Right kidney (tissue), 1 donor: ENCODE data around the gene EVL.

Source experiments
- DNase-seq: peaks from one replicate; pipeline ENCODE4 v3.0.0-alpha.2; 2016

The EVL gene

GRCh38 chr14:100081997-100082625 lies 16.9 kb downstream of the EVL start:
- DNase-seq, result no peak

DNA sequence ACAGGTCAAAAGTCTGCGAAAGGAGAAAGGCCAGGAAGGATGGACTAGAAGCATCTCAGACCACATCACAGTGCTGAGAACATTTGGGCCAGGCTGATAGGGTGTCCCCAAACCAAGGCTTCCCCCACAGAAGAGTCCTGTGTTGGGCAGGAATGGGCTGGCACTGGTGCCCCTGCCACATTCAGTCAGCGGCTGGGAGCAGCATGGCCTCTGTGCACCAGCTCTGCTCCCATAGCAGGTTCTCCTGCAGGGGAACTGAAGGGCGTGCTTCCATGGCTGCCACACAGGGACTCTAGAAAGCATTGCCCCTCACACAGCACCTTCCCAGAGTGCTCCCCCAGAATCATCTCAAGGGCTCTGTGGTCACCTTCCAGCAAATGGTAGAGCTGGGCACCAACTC lies 17.5 kb downstream of the EVL start:
- DNase-seq, result no peak

DNA sequence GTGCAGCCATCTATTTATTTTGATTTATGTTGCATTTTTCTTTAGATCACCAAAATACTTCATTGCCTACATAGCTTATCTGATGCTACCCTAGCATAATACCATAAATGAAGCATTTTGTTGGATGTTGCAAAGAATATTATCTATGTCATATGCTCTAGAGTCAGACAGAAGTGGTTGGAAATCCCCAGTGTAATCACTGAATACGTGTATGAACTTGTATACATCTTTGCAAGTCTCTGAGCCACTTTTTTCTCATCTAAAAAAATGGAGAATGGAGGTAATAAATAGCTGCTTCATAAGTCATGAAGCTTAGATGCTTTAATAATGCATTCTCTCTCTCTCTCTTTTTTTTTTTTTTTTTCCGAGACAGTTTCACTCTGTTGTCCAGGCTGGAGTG lies 18.5 kb downstream of the EVL start:
- no peak for DNase-seq

- no peak for DNase-seq
These were observed 19.4 kb downstream of the EVL start for GRCh38 chr14:100084591-100084990.

DNA sequence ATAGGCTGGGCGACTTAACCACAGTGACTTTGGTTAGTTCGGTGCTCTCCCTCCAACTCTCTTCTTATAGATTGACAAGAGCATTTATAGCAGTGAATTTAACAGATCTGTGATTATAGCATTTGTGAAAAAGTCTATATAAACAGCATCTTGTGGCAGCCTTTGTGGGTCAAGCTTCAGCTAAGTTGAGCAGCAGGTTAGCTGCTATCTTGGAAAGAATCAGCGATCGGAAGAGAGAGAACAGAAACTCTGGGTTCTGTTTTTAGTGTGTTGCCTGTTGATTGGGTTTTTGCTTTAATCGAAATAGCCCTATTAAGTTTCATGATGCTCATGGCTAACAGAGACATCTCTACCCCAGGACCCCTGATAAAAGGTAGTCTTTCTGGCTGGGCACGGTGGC lies 20.2 kb downstream of the EVL start:
- no peak for DNase-seq

- DNase-seq, result no peak
These were observed 21.1 kb downstream of the EVL start for GRCh38 chr14:100086361-100086760.

- no peak for DNase-seq
These were observed 23.0 kb downstream of the EVL start for GRCh38 chr14:100088226-100088625.

DNA sequence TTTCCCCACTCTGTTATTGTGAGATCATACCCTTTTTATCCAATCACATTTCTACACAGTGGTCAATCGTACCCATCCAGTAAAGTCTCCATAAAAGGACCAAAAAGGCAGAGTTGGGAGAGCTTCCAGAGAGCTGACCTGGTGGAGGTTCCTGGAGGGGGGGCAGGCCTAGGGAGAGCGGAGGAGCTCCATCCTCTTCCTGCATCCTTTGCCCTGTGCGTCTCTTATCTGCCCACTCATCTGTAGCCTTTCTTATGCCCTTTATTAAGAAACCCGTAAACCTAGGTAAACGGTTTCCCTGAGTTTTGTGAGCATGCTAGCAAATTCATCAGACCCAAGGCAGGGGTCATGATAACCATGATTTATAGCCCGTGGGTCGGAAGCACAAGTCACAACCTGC lies 26.2 kb downstream of the EVL start:
- no peak for DNase-seq

DNA sequence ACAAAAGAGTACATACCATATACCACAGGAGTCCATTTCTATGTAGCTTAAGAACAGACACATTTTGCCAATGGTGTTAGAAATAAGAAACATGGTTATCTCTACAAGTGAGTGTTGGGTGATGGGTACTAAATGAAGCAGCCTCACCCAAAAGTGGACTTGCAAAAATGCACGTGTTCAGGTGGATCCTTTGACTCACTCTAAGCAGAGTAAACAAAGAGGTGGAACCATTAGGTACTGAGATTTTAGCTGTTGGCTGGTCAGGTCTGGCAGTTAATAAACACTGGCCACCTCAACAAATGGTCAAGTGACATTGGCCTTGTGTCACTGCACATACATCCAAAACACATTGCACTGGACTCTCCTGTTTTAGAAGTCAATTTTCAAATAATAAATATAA lies 27.6 kb downstream of the EVL start:
- DNase-seq, result no peak

GRCh38 chr14:100093319-100093718 lies 28.1 kb downstream of the EVL start:
- no peak for DNase-seq

- no peak for DNase-seq
These were observed 31.4 kb downstream of the EVL start for GRCh38 chr14:100096656-100097055.

- DNase-seq, result no peak
These were observed 32.9 kb downstream of the EVL start for GRCh38 chr14:100098171-100098570.

- no peak for DNase-seq
These were observed 34.9 kb downstream of the EVL start for GRCh38 chr14:100100032-100100703.

- DNase-seq, result no peak
These were observed 37.0 kb downstream of the EVL start for GRCh38 chr14:100102156-100102785.

GRCh38 chr14:100103250-100104005 lies 38.2 kb downstream of the EVL start:
- DNase-seq, result no peak

GRCh38 chr14:100104006-100104352 lies 38.8 kb downstream of the EVL start:
- DNase-seq, result no peak

DNA sequence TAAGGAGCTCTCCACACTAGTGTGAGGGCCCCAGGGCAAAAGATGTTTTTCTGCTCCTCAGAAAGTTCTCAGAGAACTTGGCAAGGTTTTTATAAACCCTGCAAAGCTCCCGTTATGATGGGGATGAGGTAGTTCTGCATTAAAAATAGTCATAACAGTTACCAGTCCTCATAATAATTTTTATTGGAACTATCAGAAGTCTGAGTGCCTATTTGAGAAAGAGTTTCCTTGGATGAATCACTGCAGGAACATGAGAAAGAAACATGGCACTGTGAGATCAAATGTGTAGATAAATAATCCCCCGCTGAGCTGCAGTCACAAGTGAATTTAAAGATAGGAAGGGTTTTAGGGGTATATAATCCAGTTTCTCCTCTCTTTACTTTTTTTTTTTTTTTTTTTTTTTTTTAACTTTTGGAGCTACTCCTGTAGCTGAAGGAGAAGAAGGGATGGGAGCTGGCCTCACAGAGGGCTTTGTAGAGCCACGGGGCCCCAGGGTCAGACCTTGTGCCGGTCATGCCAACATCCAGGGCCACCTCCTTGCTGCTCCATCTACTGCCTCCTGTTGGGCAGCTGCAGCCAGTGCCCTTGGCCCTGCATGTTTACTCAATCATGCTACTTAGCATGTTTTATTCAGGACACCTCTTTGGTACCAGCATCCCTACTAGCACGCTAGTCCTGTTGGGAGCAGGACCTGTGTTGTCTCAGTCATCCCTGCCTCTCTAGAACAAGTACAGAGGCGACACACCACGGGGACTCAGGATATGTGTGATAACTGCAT lies 39.5 kb downstream of the EVL start:
- no peak for DNase-seq

DNA sequence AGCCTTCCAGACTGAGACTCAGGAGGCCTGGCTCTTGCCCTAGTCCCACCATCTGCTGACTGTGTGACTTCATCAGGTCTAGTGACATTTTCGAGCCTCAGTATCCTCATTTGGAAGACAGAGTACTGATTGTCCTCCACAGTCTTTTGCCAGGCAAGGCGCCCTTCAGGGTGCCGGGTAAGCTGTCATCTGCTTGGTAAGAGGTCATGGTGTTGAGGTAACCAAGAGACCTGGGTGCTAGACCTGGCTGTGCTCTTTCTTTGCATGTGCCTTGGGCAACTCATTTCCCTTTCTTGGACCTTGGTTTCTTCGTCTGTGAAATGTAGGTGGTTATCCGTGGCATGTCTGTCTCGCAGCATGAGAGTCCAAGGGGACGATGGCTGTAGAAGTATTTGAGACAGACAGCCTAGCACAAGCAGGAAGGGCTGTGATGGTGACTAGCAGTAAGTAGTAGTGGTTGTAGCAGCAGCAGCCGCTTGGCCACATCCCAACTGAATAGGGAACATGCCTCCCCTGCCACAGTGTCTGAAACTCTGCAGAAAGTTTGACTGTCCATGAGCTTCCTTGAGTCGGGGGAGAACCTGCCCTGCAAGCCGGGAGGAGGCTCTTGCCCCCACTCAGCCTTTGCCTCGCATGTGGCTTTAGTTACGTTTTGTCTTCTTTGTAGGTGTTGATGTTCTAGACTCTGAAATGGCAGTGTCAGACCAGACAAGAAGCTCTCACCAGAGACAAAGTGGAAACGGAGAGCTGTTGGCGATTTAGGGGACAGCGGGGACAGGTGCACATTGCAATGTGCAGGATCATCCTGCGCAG lies 40.3 kb downstream of the EVL start:
- DNase-seq, result no peak

- DNase-seq, result no peak
These were observed 41.3 kb downstream of the EVL start for GRCh38 chr14:100106250-100107112.

DNA sequence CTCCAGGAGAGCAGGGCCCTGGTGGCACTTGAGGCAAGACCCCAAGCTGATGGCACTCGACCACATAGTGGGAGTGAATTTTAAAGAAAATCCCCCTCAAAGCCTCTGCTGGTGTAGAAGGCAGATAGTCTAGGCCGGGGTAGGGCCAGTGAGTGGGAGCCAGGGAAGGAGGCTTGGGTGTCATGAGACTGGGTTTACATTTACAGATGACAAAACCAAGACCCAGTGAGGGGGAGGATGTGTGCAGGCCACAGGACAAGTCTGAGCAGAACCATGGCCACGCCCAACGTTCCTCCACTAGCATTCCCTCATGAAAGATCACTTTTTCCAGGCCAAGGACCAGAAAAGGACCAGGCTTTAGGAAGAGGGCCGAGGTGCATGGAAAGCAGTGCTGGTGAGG lies 42.0 kb downstream of the EVL start:
- no peak for DNase-seq
